GM12878 (cell line): ENCODE data around the gene KMT2B. TPM values are rescaled to one million over a fixed set of nuclear protein-coding genes. Genes with fewer than 3 reads are reported as not detected.

Source experiments
- ATAC-seq: fragments of 200-7000 bp; cut with Tn5 transposase; 3 replicates; pipeline ENCODE4 v1.9.1; 2020; ENCODE audit warnings: mild to moderate bottlenecking, moderate library complexity
- BruUV-seq: library from RNA; stranded (reverse); fragments of 400-500 nt; replicated peaks from 2 replicates; lab custom pipeline; 2021; lab: Mats Ljungman, UMichigan
- CTCF ChIA-PET: fragments of 300-600 bp; sonication (Branson Sonifier 250); formaldehyde crosslinking; extraction: SDS; loops from one replicate; lab custom pipeline; 2021; ENCODE audit warnings: inconsistent platforms; lab: Yijun Ruan, JAX
- POLR2A ChIA-PET: fragments of 350-600 bp; formaldehyde crosslinking; extraction: SDS; loops from one replicate; lab custom pipeline; 2021; ENCODE audit warnings: inconsistent platforms; lab: Charles Lee
- RAD21 ChIA-PET: fragments of 300-600 bp; sonication (Branson Sonifier 250); formaldehyde crosslinking; loops from one replicate; lab custom pipeline; 2023; ENCODE audit warnings: antibody characterized with exemption; ENCODE audit not compliant: unreplicated experiment; lab: Charles Lee
- SMC1A ChIA-PET: fragments of 300-600 bp; sonication (Branson Sonifier 250); formaldehyde crosslinking; loops from one replicate; lab custom pipeline; 2023; ENCODE audit not compliant: unreplicated experiment, uncharacterized antibody; lab: Charles Lee
- DNase-seq: peaks from one replicate; pipeline ENCODE4 v3.0.0-alpha.2; 2011; ENCODE audit warnings: low read depth, low spot score
- FAIRE-seq: peaks from 3 replicates; lab custom pipeline; 2011; peaks lifted over from hg19 to GRCh38; lab: Jason Lieb, UNC
- H2AFZ ChIP-seq: 2 replicates; pipeline ENCODE4 v1.6.0; 2011; ENCODE audit warnings: low read depth, low read length, control low read depth; ENCODE audit not compliant: control insufficient read depth
- H3K27ac ChIP-seq: 2 replicates; pipeline ENCODE4 v1.5.1; 2011; ENCODE audit warnings: control low read depth; ENCODE audit not compliant: control insufficient read depth, insufficient read depth
- H3K27me3 ChIP-seq, 2 experiments: replicated peaks in 1 of 2; 2 replicates each; pipeline versions ENCODE4 v1.6.0 to v1.6.1; 2011; ENCODE audit warnings: low read length in 1 of 2; ENCODE audit not compliant: control insufficient read depth in 2 of 2, insufficient read depth in 2 of 2
- H3K36me3 ChIP-seq, 2 experiments: 2 replicates each; pipeline ENCODE4 v1.5.1; 2011; ENCODE audit warnings: low read length in 1 of 2; ENCODE audit not compliant: control insufficient read depth in 2 of 2, insufficient read depth in 2 of 2
- H3K4me1 ChIP-seq: 2 replicates; pipeline ENCODE4 v1.6.1; 2011; ENCODE audit warnings: mild to moderate bottlenecking, low read length, moderate library complexity, mixed read lengths; ENCODE audit not compliant: control insufficient read depth, insufficient read depth
- H3K4me2 ChIP-seq: 2 replicates; pipeline ENCODE4 v1.6.0; 2011; ENCODE audit warnings: control low read depth; ENCODE audit not compliant: control insufficient read depth, insufficient read depth
- H3K4me3 ChIP-seq: fragments of 200-600 bp; sonication (generic); 2 replicates; pipeline ENCODE4 v1.5.1; 2016
- H3K79me2 ChIP-seq: 2 replicates; pipeline ENCODE4 v1.6.0; 2011; ENCODE audit warnings: low read length; ENCODE audit not compliant: control insufficient read depth, insufficient read depth
- H3K9ac ChIP-seq: 2 replicates; pipeline ENCODE4 v1.8.0; 2011; ENCODE audit warnings: low read length, control low read depth, mixed read lengths; ENCODE audit not compliant: control insufficient read depth, insufficient read depth
- H3K9me3 ChIP-seq: replicated peaks from 3 replicates; pipeline ENCODE4 v1.5.1; 2011; ENCODE audit warnings: mild to moderate bottlenecking, low read length; ENCODE audit not compliant: control insufficient read depth, insufficient read depth
- H4K20me1 ChIP-seq: 2 replicates; pipeline ENCODE4 v1.6.0; 2011; ENCODE audit not compliant: control insufficient read depth, insufficient read depth
- CHD4 ChIP-seq: fragments of 200-600 bp; sonication (generic); IDR thresholded peaks from 2 replicates; pipeline ENCODE4 v1.6.1; 2016; ENCODE audit warnings: mild to moderate bottlenecking
- IRF4 ChIP-seq: IDR thresholded peaks from 2 replicates; pipeline ENCODE4 v1.6.1; 2011; ENCODE audit warnings: low read depth, low read length
- JUNB ChIP-seq: IDR thresholded peaks from 2 replicates; pipeline ENCODE4 v1.6.1; 2016; ENCODE audit warnings: antibody characterized with exemption, mild to moderate bottlenecking
- RELB ChIP-seq: fragments of 450-650 bp; IDR thresholded peaks from 2 replicates; pipeline ENCODE4 v1.6.1; 2017; ENCODE audit warnings: low read depth, mild to moderate bottlenecking, moderate library complexity
- RFX5 ChIP-seq: IDR thresholded peaks from 2 replicates; pipeline ENCODE4 v1.6.1; 2011; ENCODE audit warnings: low read depth, low read length, improper control_type of control experiment
- TAF1 ChIP-seq: IDR thresholded peaks from 2 replicates; pipeline ENCODE4 v1.6.1; 2011; ENCODE audit warnings: mild to moderate bottlenecking, low read depth, low read length, borderline replicate concordance
- TBL1XR1 ChIP-seq: IDR thresholded peaks from 2 replicates; pipeline ENCODE4 v1.6.1; 2012; ENCODE audit warnings: low read depth, low read length, improper control_type of control experiment
- TCF12 ChIP-seq: IDR thresholded peaks from 2 replicates; pipeline ENCODE4 v1.6.1; 2011; ENCODE audit warnings: low read depth, mild to moderate bottlenecking, low read length
- YBX1 ChIP-seq: fragments of 450-650 bp; IDR thresholded peaks from 2 replicates; pipeline ENCODE4 v1.6.1; 2016; ENCODE audit warnings: antibody characterized with exemption
- WGBS: methylation state at CpG from one replicate; pipeline ENCODE4 v1.1.6; 2016; ENCODE audit warnings: low lambda C conversion rate; ENCODE audit not compliant: insufficient replicate concordance, insufficient coverage; ENCODE audit errors: missing lambda C conversion rate; 5-methylcytosine and 5-hydroxymethylcytosine counted together
- in situ Hi-C: fragments of 300-500 bp; cut with MboI; formaldehyde crosslinking; loops from 9 replicates; pipeline ENCODE4 v1.14.3; 2018; ENCODE audit warnings: mixed read lengths
- intact Hi-C: fragments of 100-400 bp; cut with micrococcal nuclease; formaldehyde crosslinking; loops from one replicate; pipeline ENCODE4 v1.14.2; 2022; ENCODE audit not compliant: unreplicated experiment
- polyA plus RNA-seq, 11 experiments: library from polyadenylated mRNA; depleted of rRNA in 4 of 11; unstranded in 6 of 11; stranded (reverse) in 5 of 11; fragments of >200 nt; fragmentation: Nextera tagmentation in 4 of 11; fragmentation: Illumina TruSeq in 1 of 11; extraction: Ambion mirVana in 4 of 11; extraction: Trizol in 1 of 11; gene quantifications; 1 replicate in 1 of 11; 2 replicates in 10 of 11; pipeline versions ENCODE4 v1.2.1 to v1.2.3, GENCODE V29; 2011 to 2016; ENCODE audit warnings: inconsistent platforms in 2 of 11, missing spikeins in 2 of 11, low read depth in 1 of 11
- total RNA-seq, 4 experiments: library from RNA; depleted of rRNA in 3 of 4; stranded (reverse); fragments of >200 nt in 3 of 4; fragmentation: Illumina TruSeq in 1 of 4; extraction: Trizol in 1 of 4; gene quantifications; 2 replicates each; pipeline versions ENCODE4 v1.2.1 to v1.2.3, GENCODE V29; 2013 to 2021

The KMT2B gene
- total and polyA plus RNA-seq, 10 of the 15 experiments (the other 5 are each of a cell fraction or from before 2014, with no cell fraction given) = 0.71 to 35.6 (median 6.0) TPM

GRCh38 chr19:35727053-35727955 is 9.5 kb downstream of the KMT2B start:
- ChIA-PET RAD21 (no interaction called here), POLR2A (interaction anchor here (0.6 to 1.0 kb wide), 3 partner anchors 9 to 21 kb away, joined by 3 to 5 read pairs (median 4); no protein-coding TSS in a partner anchor), CTCF (interaction anchor here (1.5 kb wide), 1 partner anchor 13 kb away, joined by 3 read pairs; no protein-coding TSS in a partner anchor), SMC1A (no interaction called here)
- no peak for ATAC-seq
- Histone ChIP-seq H3K36me3 (peaks cover 34 to 52% of the 10 kb centered on the region in 2 experiments), H3K4me2 (no peak overlapping the region), H3K4me1 (no peaks in the 10 kb centered on the region), H3K9me3 (no peaks in the 10 kb centered on the region), H3K9ac (no peak overlapping the region), H3K79me2 (no peaks in the 10 kb centered on the region), H3K4me3 (no peak overlapping the region), H3K27me3 (no peaks in the 10 kb centered on the region), H3K27ac (no peak overlapping the region), H2AFZ (no peak overlapping the region), H4K20me1 (no peaks in the 10 kb centered on the region; the same call in 1 of the 2 replicates)
- whole genome bisulfite sequencing = 97% methylated on average over 24 of the region's 25 CpGs
- no peak for FAIRE-seq
- BruUV-seq = no TSS peak
- in situ Hi-C loops = no loop called here
- TF ChIP-seq RELB (no peak), JUNB (no peak), IRF4 (no peak), TBL1XR1 (no peak), CHD4 (no peak), TCF12 (no peak), RFX5 (no peak), TAF1 (no peak), YBX1 (no peak)
- intact Hi-C loops = no loop called here
- DNase-seq = no peak
